IMR-90 (cell line): ENCODE measurements around the gene SFXN3. TPM values are rescaled to one million over a fixed set of nuclear protein-coding genes. Genes with fewer than 3 reads are reported as not detected.
A peak's percentile ranks its signal among the peaks of the same experiment; 100 is the strongest.

Experiments used
- ATAC-seq: fragments of 200-7000 bp; cut with Tn5 transposase; 2 replicates; pipeline ENCODE4 v1.9.1; 2020; ENCODE audit warnings: low read depth, mild to moderate bottlenecking, moderate library complexity
- BruUV-seq: library from RNA; stranded (reverse); fragments of 400-500 nt; replicated peaks from 2 replicates; lab custom pipeline; 2021; lab: Mats Ljungman, UMichigan
- CTCF ChIA-PET: fragments of 300-600 bp; formaldehyde crosslinking; extraction: SDS; loops from one replicate; lab custom pipeline; 2021; ENCODE audit warnings: antibody characterized with exemption; lab: Yijun Ruan, JAX
- POLR2A ChIA-PET: fragments of 300-600 bp; sonication (Branson Sonifier 250); formaldehyde crosslinking; loops from one replicate; lab custom pipeline; 2022; ENCODE audit warnings: antibody characterized with exemption; ENCODE audit not compliant: unreplicated experiment; lab: Charles Lee
- DNase-seq: peaks from one replicate; pipeline ENCODE4 v3.0.0; 2013
- H2AFZ ChIP-seq: replicated peaks from 2 replicates; pipeline ENCODE3; 2013; ENCODE audit warnings: low read length, mild to moderate bottlenecking; ENCODE audit not compliant: poor library complexity
- H2AK5ac ChIP-seq: 2 replicates; pipeline ENCODE4 v1.6.1; 2013; ENCODE audit warnings: low read depth, low read length, inconsistent platforms
- H2AK9ac ChIP-seq: replicated peaks from 2 replicates; pipeline ENCODE3; 2013; ENCODE audit warnings: mild to moderate bottlenecking, low read depth, low read length, moderate library complexity; ENCODE audit not compliant: poor library complexity
- H2BK120ac ChIP-seq: 2 replicates; pipeline ENCODE4 v1.6.1; 2013; ENCODE audit warnings: low read depth, low read length, inconsistent platforms
- H2BK15ac ChIP-seq: 3 replicates; pipeline ENCODE4 v1.6.1; 2013; ENCODE audit warnings: low read depth, low read length, inconsistent platforms
- H2BK20ac ChIP-seq: 2 replicates; pipeline ENCODE4 v1.6.1; 2013; ENCODE audit warnings: low read depth, mild to moderate bottlenecking, inconsistent platforms, low read length, moderate library complexity
- H2BK5ac ChIP-seq: 2 replicates; pipeline ENCODE4 v1.6.1; 2013; ENCODE audit warnings: mild to moderate bottlenecking, low read depth, low read length, inconsistent platforms; ENCODE audit not compliant: poor library complexity, severe bottlenecking
- H3K14ac ChIP-seq: replicated peaks from 2 replicates; pipeline ENCODE4 v1.6.1; 2013; ENCODE audit warnings: low read depth, low read length, inconsistent platforms
- H3K18ac ChIP-seq: 2 replicates; pipeline ENCODE4 v1.6.1; 2013; ENCODE audit warnings: low read depth, low read length, control low read depth
- H3K23ac ChIP-seq: 2 replicates; pipeline ENCODE4 v1.6.1; 2013; ENCODE audit warnings: low read depth, low read length, inconsistent platforms
- H3K27ac ChIP-seq: 2 replicates; pipeline ENCODE4 v1.5.1; 2013; ENCODE audit warnings: mild to moderate bottlenecking, control low read depth, low read length; ENCODE audit not compliant: insufficient read depth
- H3K27me3 ChIP-seq: 2 replicates; pipeline ENCODE4 v1.6.1; 2013; ENCODE audit warnings: low read length; ENCODE audit not compliant: control insufficient read depth, insufficient read depth
- H3K36me3 ChIP-seq: 2 replicates; pipeline ENCODE4 v1.6.1; 2013; ENCODE audit warnings: low read length, mixed read lengths; ENCODE audit not compliant: control insufficient read depth, insufficient read depth
- H3K4ac ChIP-seq: 2 replicates; pipeline ENCODE4 v1.6.1; 2013; ENCODE audit warnings: low read depth, low read length, inconsistent platforms
- H3K4me1 ChIP-seq: 2 replicates; pipeline ENCODE4 v1.6.1; 2013; ENCODE audit warnings: low read length, mixed read lengths; ENCODE audit not compliant: control insufficient read depth, insufficient read depth
- H3K4me2 ChIP-seq: 2 replicates; pipeline ENCODE4 v1.6.1; 2013; ENCODE audit warnings: low read depth, mild to moderate bottlenecking, control low read depth, low read length, moderate library complexity
- H3K4me3 ChIP-seq: 2 replicates; pipeline ENCODE4 v1.5.1; 2013; ENCODE audit warnings: low read depth, mild to moderate bottlenecking, control low read depth, low read length, moderate library complexity; ENCODE audit not compliant: insufficient read depth
- H3K56ac ChIP-seq: 2 replicates; pipeline ENCODE4 v1.6.1; 2013; ENCODE audit warnings: low read length, inconsistent platforms; ENCODE audit not compliant: insufficient read depth; ENCODE audit errors: extremely low read depth
- H3K79me1 ChIP-seq, 2 experiments: 2 replicates each; pipeline ENCODE4 v1.6.1; 2013; ENCODE audit warnings: low read length in 2 of 2, inconsistent platforms in 1 of 2, low read depth in 1 of 2
- H3K9ac ChIP-seq: 2 replicates; pipeline ENCODE4 v1.6.1; 2013; ENCODE audit warnings: low read depth, low read length, control low read depth
- H3K9me1 ChIP-seq: 2 replicates; pipeline ENCODE4 v1.6.1; 2013; ENCODE audit warnings: low read length, inconsistent platforms; ENCODE audit not compliant: insufficient read depth
- H3K9me3 ChIP-seq: 2 replicates; pipeline ENCODE4 v1.6.1; 2013; ENCODE audit warnings: low read length; ENCODE audit not compliant: control insufficient read depth, insufficient read depth
- H4K20me1 ChIP-seq: 2 replicates; pipeline ENCODE4 v1.6.1; 2013; ENCODE audit warnings: low read length, inconsistent platforms; ENCODE audit not compliant: insufficient read depth
- H4K5ac ChIP-seq: 2 replicates; pipeline ENCODE4 v1.6.1; 2013; ENCODE audit warnings: mild to moderate bottlenecking, low read depth, low read length, control low read depth
- H4K8ac ChIP-seq, 2 experiments: 2 replicates each; pipeline ENCODE4 v1.6.1; 2013; ENCODE audit warnings: low read depth in 2 of 2, low read length in 2 of 2, control low read depth in 1 of 2, inconsistent platforms in 1 of 2
- H4K91ac ChIP-seq: 2 replicates; pipeline ENCODE4 v1.6.1; 2013; ENCODE audit warnings: low read depth, low read length, inconsistent platforms; ENCODE audit not compliant: insufficient read depth
- BHLHE40 ChIP-seq: fragments of 150-350 bp; IDR thresholded peaks from 2 replicates; pipeline ENCODE4 v1.6.1; 2016; ENCODE audit warnings: mild to moderate bottlenecking, low read depth, low read length
- CEBPB ChIP-seq: IDR thresholded peaks from 2 replicates; pipeline ENCODE4 v1.6.1; 2012; ENCODE audit warnings: low read depth, low read length, improper control_type of control experiment
- FOS ChIP-seq: fragments of 150-350 bp; IDR thresholded peaks from 2 replicates; pipeline ENCODE4 v1.6.1; 2016; ENCODE audit warnings: low read depth, low read length
- MAFK ChIP-seq: IDR thresholded peaks from 2 replicates; pipeline ENCODE4 v1.6.1; 2012; ENCODE audit warnings: low read depth, low read length, improper control_type of control experiment
- MXI1 ChIP-seq: IDR thresholded peaks from 2 replicates; pipeline ENCODE4 v1.6.1; 2012; ENCODE audit warnings: low read depth, mild to moderate bottlenecking, low read length, moderate library complexity, borderline replicate concordance
- NFE2L2 ChIP-seq: fragments of 150-350 bp; IDR thresholded peaks from 2 replicates; pipeline ENCODE4 v1.6.1; 2016; ENCODE audit warnings: low read depth, mild to moderate bottlenecking, low read length
- POLR2A ChIP-seq: IDR thresholded peaks from 2 replicates; pipeline ENCODE4 v1.6.1; 2012; ENCODE audit warnings: mild to moderate bottlenecking, low read depth, low read length
- whole genome bisulfite sequencing, 2 experiments: methylation state at CpG; one replicate each; pipeline versions ENCODE4 v1.1.5 to v1.1.7; 2013; ENCODE audit warnings: missing lambda C conversion rate in 2 of 2; ENCODE audit not compliant: insufficient read length in 1 of 2; ENCODE audit errors: extremely low coverage in 2 of 2; 5-methylcytosine and 5-hydroxymethylcytosine counted together
- dilution Hi-C: fragments of 300-500 bp; cut with HindIII; formaldehyde crosslinking; loops from one replicate; pipeline ENCODE4 v1.14.3; 2018; ENCODE audit warnings: low sequenced_read_pairs; ENCODE audit not compliant: unreplicated experiment
- in situ Hi-C: fragments of 300-500 bp; cut with MboI; formaldehyde crosslinking; loops from 3 replicates; pipeline ENCODE4 v1.14.3; 2019; ENCODE audit warnings: low sequenced_read_pairs, inconsistent platforms, mixed read lengths
- intact Hi-C: fragments of 100-400 bp; cut with micrococcal nuclease; formaldehyde crosslinking; loops from 2 replicates; pipeline ENCODE4 v1.10.0; 2022
- polyA plus RNA-seq, 3 experiments: library from polyadenylated mRNA; depleted of rRNA; stranded (reverse); fragments of >200 nt; gene quantifications; 2 replicates each; pipeline ENCODE4 v1.2.3, GENCODE V29; 2012; ENCODE audit warnings: low replicate concordance in 1 of 3
- total RNA-seq: library from RNA; depleted of rRNA; stranded (reverse); fragments of >200 nt; gene quantifications from 2 replicates; pipeline ENCODE4 v1.2.3, GENCODE V29; 2012
- TF ChIP-seq, protein P1 (sequence below): fragments of 150-350 bp; IDR thresholded peaks from 2 replicates; pipeline ENCODE4 v1.6.1; 2016; ENCODE audit warnings: low read depth, mild to moderate bottlenecking, low read length, moderate library complexity, borderline replicate concordance

SFXN3 gene
- total and polyA plus RNA-seq, 2 of the 4 experiments (the other 2 are of a cell fraction): 64.7 to 77.2 TPM

DNA sequence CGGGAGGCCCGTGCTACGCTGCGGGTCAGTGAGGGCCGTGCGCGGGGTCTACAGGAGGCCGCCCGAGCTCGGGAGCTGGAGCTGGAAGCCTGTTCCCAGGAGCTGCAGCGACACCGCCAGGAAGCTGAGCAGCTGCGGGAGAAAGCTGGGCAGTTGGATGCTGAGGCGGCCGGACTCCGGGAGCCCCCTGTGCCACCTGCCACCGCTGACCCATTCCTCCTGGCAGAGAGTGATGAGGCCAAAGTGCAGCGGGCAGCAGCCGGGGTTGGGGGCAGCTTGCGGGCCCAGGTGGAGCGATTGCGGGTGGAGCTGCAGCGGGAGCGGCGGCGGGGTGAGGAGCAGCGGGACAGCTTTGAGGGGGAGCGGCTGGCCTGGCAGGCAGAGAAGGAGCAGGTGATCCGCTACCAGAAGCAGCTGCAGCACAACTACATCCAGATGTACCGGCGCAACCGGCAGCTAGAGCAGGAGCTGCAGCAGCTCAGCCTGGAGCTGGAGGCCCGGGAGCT lies 24.4 kb upstream of the SFXN3 start:
- Histone ChIP-seq H3K4me3 (no peak overlapping the region), H3K4ac (peak overlapping the region; percentile 63; the same call in 1 of the 2 replicates), H3K18ac (no peak overlapping the region), H4K5ac (no peak overlapping the region), H2BK15ac (no peak overlapping the region), H3K27me3 (no peaks in the 10 kb centered on the region), H3K4me2 (no peak overlapping the region), H3K23ac (peak overlapping the region; percentile 65; the same call in 1 of the 2 replicates), H2AFZ (no peak overlapping the region), H3K4me1 (peaks cover 31% of the 10 kb centered on the region), H3K36me3 (peaks cover 47% of the 10 kb centered on the region), H2BK5ac (peak overlapping the region; percentile 67), H3K27ac (peak overlapping the region; percentile 81; the same call in 1 of the 2 replicates), H2BK120ac (peak overlapping the region; percentile 70; the same call in 1 of the 2 replicates), H2AK5ac (no peak overlapping the region; the same call in 1 of the 2 replicates), H4K20me1 (peaks cover 59% of the 10 kb centered on the region), H2AK9ac (peak overlapping the region; percentile 39), H4K8ac (peak overlapping the region in 1 of 2 experiments; percentile 63; a peak in 1 of 4 replicates), H4K91ac (peak overlapping the region; percentile 56; the same call in 1 of the 2 replicates), H3K14ac (no peak overlapping the region), H3K9me1 (peaks cover 14% of the 10 kb centered on the region), H3K79me1 (peaks cover 21 to 69% of the 10 kb centered on the region in 2 experiments; a peak in 3 of 4 replicates), H3K56ac (no peak overlapping the region), H3K9me3 (no peaks in the 10 kb centered on the region), H2BK20ac (no peak overlapping the region), H3K9ac (no peak overlapping the region)
- CTCF ChIA-PET: interaction anchor here (1.3 to 1.5 kb wide), 3 partner anchors 8 to 13 kb away, joined by 3 to 5 read pairs (median 4); no protein-coding TSS in a partner anchor
- ATAC-seq: no peak
- TF ChIP-seq NFE2L2 (no peak), BHLHE40 (no peak), MXI1 (no peak), POLR2A (no peak), CEBPB (no peak), MAFK (no peak), FOS (no peak)
- TF ChIP-seq, protein P1, sequence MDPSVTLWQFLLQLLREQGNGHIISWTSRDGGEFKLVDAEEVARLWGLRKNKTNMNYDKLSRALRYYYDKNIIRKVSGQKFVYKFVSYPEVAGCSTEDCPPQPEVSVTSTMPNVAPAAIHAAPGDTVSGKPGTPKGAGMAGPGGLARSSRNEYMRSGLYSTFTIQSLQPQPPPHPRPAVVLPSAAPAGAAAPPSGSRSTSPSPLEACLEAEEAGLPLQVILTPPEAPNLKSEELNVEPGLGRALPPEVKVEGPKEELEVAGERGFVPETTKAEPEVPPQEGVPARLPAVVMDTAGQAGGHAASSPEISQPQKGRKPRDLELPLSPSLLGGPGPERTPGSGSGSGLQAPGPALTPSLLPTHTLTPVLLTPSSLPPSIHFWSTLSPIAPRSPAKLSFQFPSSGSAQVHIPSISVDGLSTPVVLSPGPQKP: no peak
- dilution Hi-C loops: no loop called here
- intact Hi-C loops: no loop called here
- BruUV-seq: no TSS peak
- in situ Hi-C loops: no loop called here
- WGBS, 2 experiments: 79% methylated on average over 33 of the region's 33 CpGs; no CpG with 5 or more reads in 1 of the 2 experiments
- POLR2A ChIA-PET: no interaction called here
- DNase-seq: peak; percentile 32
